A549 (cell line): ENCODE results near the gene TAGLN3. TPM values are rescaled to one million over a fixed set of nuclear protein-coding genes. Genes with fewer than 3 reads are reported as not detected.

Experiments used
- ATAC-seq, 2 experiments: fragments of 200-7000 bp in 1 of 2; fragments of >200 bp in 1 of 2; cut with Nextera tagmentation in 1 of 2; cut with Tn5 transposase in 1 of 2; 3 replicates each; pipeline versions ENCODE4 v1.8.0 to v1.9.1; 2018 to 2020; ENCODE audit warnings: mild to moderate bottlenecking in 1 of 2, moderate library complexity in 1 of 2
- CTCF ChIA-PET: fragments of 300-600 bp; sonication (Branson Sonifier 250); formaldehyde crosslinking; extraction: SDS; loops from one replicate; lab custom pipeline; 2021; ENCODE audit warnings: antibody characterized with exemption, inconsistent platforms; lab: Yijun Ruan, JAX
- POLR2A ChIA-PET: fragments of 350-600 bp; formaldehyde crosslinking; extraction: SDS; loops from one replicate; lab custom pipeline; 2021; ENCODE audit warnings: antibody characterized with exemption, inconsistent platforms; lab: Yijun Ruan, JAX
- DNase-seq, 2 experiments: peaks; one replicate each; pipeline versions ENCODE4 v3.0.0 to v3.0.0-alpha.2; 2011 to 2016; ENCODE audit warnings: low read depth in 1 of 2, low spot score in 1 of 2
- FAIRE-seq: peaks from 2 replicates; lab custom pipeline; 2011; peaks lifted over from hg19 to GRCh38; lab: Jason Lieb, UNC
- H3K27ac ChIP-seq, 2 experiments: fragments of >200 bp; sonication (Bioruptor Twin); formaldehyde crosslinking; 3 replicates each; pipeline ENCODE4 v1.5.1; 2016 to 2017
- H3K4me1 ChIP-seq: fragments of >200 bp; sonication (Bioruptor Twin); formaldehyde crosslinking; 3 replicates; pipeline ENCODE4 v1.6.1; 2016
- H3K4me2 ChIP-seq: fragments of >200 bp; sonication (Bioruptor Twin); formaldehyde crosslinking; 3 replicates; pipeline ENCODE4 v1.6.1; 2016
- H3K4me3 ChIP-seq: fragments of >200 bp; sonication (Bioruptor Twin); formaldehyde crosslinking; 3 replicates; pipeline ENCODE4 v1.5.1; 2016
- H3K9me3 ChIP-seq: fragments of >200 bp; sonication (Bioruptor Twin); formaldehyde crosslinking; 3 replicates; pipeline ENCODE4 v1.6.1; 2016
- CBX8 ChIP-seq: fragments of 200-600 bp; sonication (generic); IDR thresholded peaks from 2 replicates; pipeline ENCODE4 v1.6.1; 2016
- CEBPB ChIP-seq, 2 experiments: fragments of >200 bp in 1 of 2; sonication (Bioruptor Twin) in 1 of 2; formaldehyde crosslinking in 1 of 2; IDR thresholded peaks; 2 replicates each; pipeline ENCODE4 v1.6.1; 2012 to 2016
- CHD2 ChIP-seq: fragments of 150-350 bp; IDR thresholded peaks from 2 replicates; pipeline ENCODE4 v1.6.1; 2014; ENCODE audit warnings: low read length; ENCODE audit not compliant: partially characterized antibody
- E2F6 ChIP-seq: IDR thresholded peaks from 2 replicates; pipeline ENCODE4 v1.6.1; 2012; ENCODE audit warnings: low read depth, borderline replicate concordance
- ELK1 ChIP-seq: fragments of 150-350 bp; IDR thresholded peaks from 2 replicates; pipeline ENCODE4 v1.6.1; 2014; ENCODE audit warnings: low read depth, mild to moderate bottlenecking, low read length
- FOSL2 ChIP-seq, 2 experiments: fragments of 450-650 bp in 1 of 2; fragments of >200 bp in 1 of 2; sonication (Bioruptor Twin) in 1 of 2; formaldehyde crosslinking; IDR thresholded peaks; 2 replicates each; pipeline versions ENCODE4 v1.5.0 to v1.6.1; 2016 to 2020; ENCODE audit warnings: mild to moderate bottlenecking in 1 of 2, moderate library complexity in 1 of 2
- HOXB5 ChIP-seq: fragments of 250-450 bp; sonication (Bioruptor Pico); IDR thresholded peaks from 2 replicates; pipeline ENCODE4 v1.5.0; 2020; ENCODE audit warnings: mild to moderate bottlenecking, moderate library complexity
- KDM5A ChIP-seq: fragments of 200-600 bp; sonication (generic); IDR thresholded peaks from 2 replicates; pipeline ENCODE4 v1.6.1; 2016; ENCODE audit warnings: antibody characterized with exemption, mild to moderate bottlenecking
- NFE2L2 ChIP-seq: fragments of 150-350 bp; conservative IDR thresholded peaks from 2 replicates; pipeline ENCODE4 v1.6.1; 2014; ENCODE audit warnings: low read length
- PHF8 ChIP-seq: fragments of 200-600 bp; sonication (generic); IDR thresholded peaks from 2 replicates; pipeline ENCODE4 v1.6.1; 2016; ENCODE audit warnings: low read depth, mild to moderate bottlenecking, antibody characterized with exemption, moderate library complexity, borderline replicate concordance
- REST ChIP-seq: fragments of 200-600 bp; sonication (generic); IDR thresholded peaks from 2 replicates; pipeline ENCODE4 v1.6.1; 2016; ENCODE audit warnings: antibody characterized with exemption, mild to moderate bottlenecking, moderate library complexity
- USF2 ChIP-seq: fragments of 450-650 bp; IDR thresholded peaks from 2 replicates; pipeline ENCODE4 v1.6.1; 2014; ENCODE audit warnings: antibody characterized with exemption
- ZC3H11A ChIP-seq: fragments of 450-650 bp; IDR thresholded peaks from 2 replicates; pipeline ENCODE4 v1.6.1; 2014; ENCODE audit warnings: antibody characterized with exemption, mild to moderate bottlenecking
- ZNF302 ChIP-seq: fragments of 250-450 bp; sonication (Bioruptor Pico); IDR thresholded peaks from 2 replicates; pipeline ENCODE4 v1.9.0; 2021; ENCODE audit warnings: inconsistent platforms, mild to moderate bottlenecking, moderate library complexity
- WGBS: methylation state at CpG from one replicate; pipeline ENCODE4 v1.1.6; 2017; ENCODE audit errors: missing lambda C conversion rate; 5-methylcytosine and 5-hydroxymethylcytosine counted together
- polyA plus RNA-seq, 4 experiments: library from polyadenylated mRNA; depleted of rRNA in 3 of 4; stranded (reverse); fragments of >200 nt; fragmentation: RNase III in 1 of 4; extraction: RNeasy Plus Mini Kit Qiagen cat#74134 plus additional on column Dnase treatment in 1 of 4; gene quantifications; 2 replicates in 3 of 4; 3 replicates in 1 of 4; pipeline ENCODE4 v1.2.3, GENCODE V29; 2011 to 2017
- TF ChIP-seq, protein P1 (sequence below): fragments of >200 bp; sonication (Bioruptor Twin); formaldehyde crosslinking; IDR thresholded peaks from 3 replicates; pipeline ENCODE4 v1.5.1; 2016
- TF ChIP-seq, protein P2 (sequence below): fragments of >200 bp; sonication (Bioruptor Twin); formaldehyde crosslinking; IDR thresholded peaks from 3 replicates; pipeline ENCODE4 v1.6.1; 2016

TAGLN3 gene
- polyA plus RNA-seq, 2 of the 4 experiments (the other 2 are of a cell fraction) = not detected

DNA sequence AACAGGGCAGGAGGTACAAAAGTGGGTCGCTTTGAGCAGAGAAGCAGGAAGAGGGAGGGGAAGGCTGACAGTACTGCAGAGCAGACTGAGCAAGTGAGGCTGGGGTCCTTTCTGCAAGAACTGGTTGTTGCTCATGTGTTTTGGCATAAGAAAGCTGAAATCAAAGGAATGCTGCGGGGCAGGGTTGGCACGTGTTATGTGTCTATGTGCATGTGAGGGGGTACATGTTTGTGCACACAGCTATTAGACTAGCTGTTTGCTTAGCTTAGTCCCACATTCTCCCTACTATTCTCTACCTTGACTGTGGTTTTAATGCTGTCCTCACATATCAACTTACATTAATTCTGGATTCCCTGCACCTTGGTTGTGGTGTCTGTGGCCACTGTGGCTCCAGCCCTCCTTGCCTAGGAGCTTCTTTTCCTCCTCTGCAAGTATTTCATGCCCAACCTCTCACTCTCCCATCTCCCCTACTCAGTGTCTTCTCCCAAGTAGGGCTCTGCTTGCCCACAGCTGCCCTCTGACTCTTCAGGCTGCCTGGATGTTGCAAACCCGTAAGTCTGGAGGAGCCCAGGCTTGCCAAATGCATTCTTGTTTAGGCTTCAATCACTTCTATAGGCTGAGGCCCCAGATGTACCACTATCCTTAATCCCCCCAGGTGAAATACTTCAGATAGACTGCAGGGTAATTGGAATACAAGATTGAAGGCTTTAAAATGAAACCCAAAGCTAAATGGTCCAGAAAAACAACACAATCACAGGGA, 4.8 kb downstream of the TAGLN3 start:
- ATAC-seq (0 out of 6 replicates have a peak, but pooled peaks of 1 of the 2 experiments have one; percentile 22), FAIRE-seq (no peak)
- H3K4me3 ChIP-seq = no peak overlapping the region
- CTCF ChIA-PET = interaction anchor here (1.1 to 6.6 kb wide), 9 partner anchors 11 to 336 kb away, joined by 3 to 81 read pairs (median 5); partner anchors contain the start of gene ABHD10
- no peaks in the 10 kb centered on the region; the same call in 2 of the 3 replicates for H3K4me1 ChIP-seq
- no peaks in the 10 kb centered on the region for H3K9me3 ChIP-seq
- 77% methylated on average over 4 of the region's 4 CpGs for WGBS
- TF ChIP-seq REST (no peak), CEBPB (IDR thresholded peaks at IDR 0.05) (no peak), CBX8 (no peak), ELK1 (no peak), HOXB5 (CRISPR knock-in tag) (no peak), USF2 (no peak), CHD2 (no peak), FOSL2 (IDR thresholded peaks at IDR 0.05) (no peak), FOSL2 (CRISPR knock-in tag; IDR thresholded peaks at IDR 0.05) (no peak), PHF8 (no peak), ZNF302 (CRISPR knock-in tag) (no peak)
- TF ChIP-seq, protein P1, sequence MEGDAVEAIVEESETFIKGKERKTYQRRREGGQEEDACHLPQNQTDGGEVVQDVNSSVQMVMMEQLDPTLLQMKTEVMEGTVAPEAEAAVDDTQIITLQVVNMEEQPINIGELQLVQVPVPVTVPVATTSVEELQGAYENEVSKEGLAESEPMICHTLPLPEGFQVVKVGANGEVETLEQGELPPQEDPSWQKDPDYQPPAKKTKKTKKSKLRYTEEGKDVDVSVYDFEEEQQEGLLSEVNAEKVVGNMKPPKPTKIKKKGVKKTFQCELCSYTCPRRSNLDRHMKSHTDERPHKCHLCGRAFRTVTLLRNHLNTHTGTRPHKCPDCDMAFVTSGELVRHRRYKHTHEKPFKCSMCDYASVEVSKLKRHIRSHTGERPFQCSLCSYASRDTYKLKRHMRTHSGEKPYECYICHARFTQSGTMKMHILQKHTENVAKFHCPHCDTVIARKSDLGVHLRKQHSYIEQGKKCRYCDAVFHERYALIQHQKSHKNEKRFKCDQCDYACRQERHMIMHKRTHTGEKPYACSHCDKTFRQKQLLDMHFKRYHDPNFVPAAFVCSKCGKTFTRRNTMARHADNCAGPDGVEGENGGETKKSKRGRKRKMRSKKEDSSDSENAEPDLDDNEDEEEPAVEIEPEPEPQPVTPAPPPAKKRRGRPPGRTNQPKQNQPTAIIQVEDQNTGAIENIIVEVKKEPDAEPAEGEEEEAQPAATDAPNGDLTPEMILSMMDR = no peak
- TF ChIP-seq, protein P2, sequence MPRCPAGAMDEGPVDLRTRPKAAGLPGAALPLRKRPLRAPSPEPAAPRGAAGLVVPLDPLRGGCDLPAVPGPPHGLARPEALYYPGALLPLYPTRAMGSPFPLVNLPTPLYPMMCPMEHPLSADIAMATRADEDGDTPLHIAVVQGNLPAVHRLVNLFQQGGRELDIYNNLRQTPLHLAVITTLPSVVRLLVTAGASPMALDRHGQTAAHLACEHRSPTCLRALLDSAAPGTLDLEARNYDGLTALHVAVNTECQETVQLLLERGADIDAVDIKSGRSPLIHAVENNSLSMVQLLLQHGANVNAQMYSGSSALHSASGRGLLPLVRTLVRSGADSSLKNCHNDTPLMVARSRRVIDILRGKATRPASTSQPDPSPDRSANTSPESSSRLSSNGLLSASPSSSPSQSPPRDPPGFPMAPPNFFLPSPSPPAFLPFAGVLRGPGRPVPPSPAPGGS = no peak
- TF ChIP-seq, all 56 proteins: peak for 0
- no peak overlapping the region for H3K4me2 ChIP-seq
- no peak for DNase-seq
- no peak overlapping the region for H3K27ac ChIP-seq
- POLR2A ChIA-PET = interaction anchor here (0.5 kb wide), 1 partner anchor 14 kb away, joined by 3 read pairs; no protein-coding TSS in a partner anchor

DNA sequence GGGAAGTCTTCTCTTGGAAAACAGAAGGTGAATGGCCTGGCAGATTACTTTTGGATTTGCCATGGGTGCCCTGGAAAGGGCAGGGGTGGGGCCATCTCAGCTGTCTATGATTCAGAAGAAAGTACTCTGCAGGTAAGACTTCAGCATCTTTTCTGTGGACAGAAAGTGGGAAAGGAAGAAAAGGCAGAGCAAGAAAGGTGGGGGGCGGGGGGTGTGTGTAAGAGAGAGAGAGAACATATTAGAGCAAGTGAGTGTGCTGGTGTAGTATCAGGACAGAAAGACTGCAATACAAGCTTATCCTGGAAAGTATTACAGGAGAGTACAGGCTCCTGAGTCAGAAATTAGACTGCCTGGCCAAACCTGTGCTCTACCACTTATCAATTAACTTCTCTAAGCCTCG, 5.5 kb downstream of the TAGLN3 start:
- FAIRE-seq (no peak), ATAC-seq (no peak), DNase-seq (no peak)
- H3K4me2 ChIP-seq = no peak overlapping the region
- H3K9me3 ChIP-seq = no peaks in the 10 kb centered on the region
- no peak overlapping the region for H3K27ac ChIP-seq
- ChIA-PET CTCF (interaction anchor here (1.1 to 6.6 kb wide), 6 partner anchors 11 to 337 kb away, joined by 4 to 81 read pairs (median 5); partner anchors contain the start of gene ABHD10), POLR2A (no interaction called here)
- 28% methylated on average over 2 of the region's 2 CpGs for WGBS
- H3K4me3 ChIP-seq = no peak overlapping the region
- TF ChIP-seq, protein P2 = no peak
- TF ChIP-seq ZC3H11A = no peak
- TF ChIP-seq CBX8 = no peak
- TF ChIP-seq E2F6 = no peak
- no peak for TF ChIP-seq NFE2L2
- no peak for TF ChIP-seq PHF8
- TF ChIP-seq KDM5A = no peak
- no peak for TF ChIP-seq ELK1
- H3K4me1 ChIP-seq = no peaks in the 10 kb centered on the region; the same call in 2 of the 3 replicates
